SK-N-SH (cell line): ENCODE results near the gene DLG2. TPM values are rescaled to one million over a fixed set of nuclear protein-coding genes. Genes with fewer than 3 reads are reported as not detected.
A peak's percentile ranks its signal among the peaks of the same experiment; 100 is the strongest.

Experiments used
- ELF1 ChIP-seq: IDR thresholded peaks from 2 replicates; pipeline ENCODE4 v1.4.0; 2012
- FOSL2 ChIP-seq: IDR thresholded peaks from 2 replicates; pipeline ENCODE4 v1.4.0; 2012; ENCODE audit warnings: low read depth, mild to moderate bottlenecking, moderate library complexity, borderline replicate concordance
- FOXJ3 ChIP-seq: sonication (generic); formaldehyde crosslinking; IDR thresholded peaks from 2 replicates; pipeline ENCODE4 v1.5.1; 2020; ENCODE audit warnings: mild to moderate bottlenecking, missing genetic modification reagents
- FOXM1 ChIP-seq: IDR thresholded peaks from 2 replicates; pipeline ENCODE4 v1.4.0; 2012; ENCODE audit warnings: low read depth, mild to moderate bottlenecking
- GATA2 ChIP-seq: sonication (generic); formaldehyde crosslinking; IDR thresholded peaks from 2 replicates; pipeline ENCODE4 v1.5.0; 2020; ENCODE audit warnings: mild to moderate bottlenecking, missing genetic modification reagents
- NRF1 ChIP-seq: IDR thresholded peaks from 2 replicates; pipeline ENCODE4 v1.6.1; 2012; ENCODE audit warnings: low read depth, mild to moderate bottlenecking, low read length
- RFX5 ChIP-seq: IDR thresholded peaks from 2 replicates; pipeline ENCODE4 v1.6.1; 2012; ENCODE audit warnings: mild to moderate bottlenecking, improper control_type of control experiment, low read length
- SIN3A ChIP-seq: IDR thresholded peaks from 2 replicates; pipeline ENCODE4 v1.6.1; 2012; ENCODE audit warnings: low read depth, mild to moderate bottlenecking, low read length, moderate library complexity, borderline replicate concordance
- TAF1 ChIP-seq: IDR thresholded peaks from 2 replicates; pipeline ENCODE4 v1.6.1; 2012; ENCODE audit warnings: low read depth, mild to moderate bottlenecking, low read length, moderate library complexity, borderline replicate concordance
- polyA plus RNA-seq, 3 experiments: library from polyadenylated mRNA; depleted of rRNA; stranded (reverse); fragments of >200 nt; gene quantifications; 2 replicates each; pipeline ENCODE4 v1.2.3, GENCODE V29; 2012
- TF ChIP-seq, protein P1 (sequence below): IDR thresholded peaks from 2 replicates; pipeline ENCODE4 v1.4.0; 2012; ENCODE audit warnings: low read depth, borderline replicate concordance
- TF ChIP-seq, protein P2 (sequence below): IDR thresholded peaks from 2 replicates; pipeline ENCODE4 v1.6.1; 2012; ENCODE audit warnings: mild to moderate bottlenecking, low read depth, low read length, moderate library complexity
- TF ChIP-seq, protein P3 (sequence below): fragments of 150-350 bp; IDR thresholded peaks from 2 replicates; pipeline ENCODE4 v1.6.1; 2017; ENCODE audit warnings: antibody characterized with exemption, low read length, low read depth, borderline replicate concordance
- TF ChIP-seq, protein P4 (sequence below): fragments of 150-350 bp; IDR thresholded peaks from 2 replicates; pipeline ENCODE4 v1.6.1; 2016; ENCODE audit warnings: mild to moderate bottlenecking, low read depth, low read length
- TF ChIP-seq, protein P5 (sequence below): IDR thresholded peaks from 2 replicates; pipeline ENCODE4; 2012

DLG2 gene
- polyA plus RNA-seq, 1 of the 3 experiments (the other 2 are of a cell fraction): 0.21 TPM

DNA sequence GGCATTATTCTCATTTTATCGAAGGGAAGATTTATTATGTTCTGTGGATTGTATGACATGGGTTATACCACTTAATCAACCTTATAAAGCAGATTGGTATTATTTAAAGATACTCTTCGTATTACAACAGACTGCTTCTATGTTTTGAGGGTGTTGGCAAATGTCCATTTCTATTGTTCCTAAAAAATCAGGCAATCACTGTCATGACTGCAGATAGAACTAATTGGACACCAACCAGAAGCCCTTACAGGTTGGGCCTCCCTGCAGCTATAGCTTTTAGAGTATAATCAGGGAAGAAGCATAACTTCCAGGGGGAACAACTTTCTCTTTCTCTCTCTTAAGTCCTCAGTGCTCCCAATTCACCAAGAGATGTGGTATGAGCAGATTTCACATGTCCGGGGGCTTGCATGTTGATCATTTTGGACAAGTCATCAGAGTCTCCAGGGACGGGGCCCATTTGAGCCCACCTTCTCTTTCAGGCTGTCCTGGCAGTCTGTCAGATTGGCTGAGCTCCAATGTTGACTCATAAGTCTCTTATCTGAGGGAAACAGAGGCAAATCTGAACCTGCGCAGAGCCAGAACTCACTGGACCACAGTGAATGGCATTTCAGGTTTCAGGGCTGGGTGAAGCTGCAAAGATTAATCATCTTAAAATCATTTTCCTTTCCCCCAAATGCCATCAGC lies 2077.0 kb downstream of the DLG2 start (continued):
- TF ChIP-seq, protein P1, sequence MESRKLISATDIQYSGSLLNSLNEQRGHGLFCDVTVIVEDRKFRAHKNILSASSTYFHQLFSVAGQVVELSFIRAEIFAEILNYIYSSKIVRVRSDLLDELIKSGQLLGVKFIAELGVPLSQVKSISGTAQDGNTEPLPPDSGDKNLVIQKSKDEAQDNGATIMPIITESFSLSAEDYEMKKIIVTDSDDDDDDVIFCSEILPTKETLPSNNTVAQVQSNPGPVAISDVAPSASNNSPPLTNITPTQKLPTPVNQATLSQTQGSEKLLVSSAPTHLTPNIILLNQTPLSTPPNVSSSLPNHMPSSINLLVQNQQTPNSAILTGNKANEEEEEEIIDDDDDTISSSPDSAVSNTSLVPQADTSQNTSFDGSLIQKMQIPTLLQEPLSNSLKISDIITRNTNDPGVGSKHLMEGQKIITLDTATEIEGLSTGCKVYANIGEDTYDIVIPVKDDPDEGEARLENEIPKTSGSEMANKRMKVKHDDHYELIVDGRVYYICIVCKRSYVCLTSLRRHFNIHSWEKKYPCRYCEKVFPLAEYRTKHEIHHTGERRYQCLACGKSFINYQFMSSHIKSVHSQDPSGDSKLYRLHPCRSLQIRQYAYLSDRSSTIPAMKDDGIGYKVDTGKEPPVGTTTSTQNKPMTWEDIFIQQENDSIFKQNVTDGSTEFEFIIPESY: no peak
- TF ChIP-seq, protein P2, sequence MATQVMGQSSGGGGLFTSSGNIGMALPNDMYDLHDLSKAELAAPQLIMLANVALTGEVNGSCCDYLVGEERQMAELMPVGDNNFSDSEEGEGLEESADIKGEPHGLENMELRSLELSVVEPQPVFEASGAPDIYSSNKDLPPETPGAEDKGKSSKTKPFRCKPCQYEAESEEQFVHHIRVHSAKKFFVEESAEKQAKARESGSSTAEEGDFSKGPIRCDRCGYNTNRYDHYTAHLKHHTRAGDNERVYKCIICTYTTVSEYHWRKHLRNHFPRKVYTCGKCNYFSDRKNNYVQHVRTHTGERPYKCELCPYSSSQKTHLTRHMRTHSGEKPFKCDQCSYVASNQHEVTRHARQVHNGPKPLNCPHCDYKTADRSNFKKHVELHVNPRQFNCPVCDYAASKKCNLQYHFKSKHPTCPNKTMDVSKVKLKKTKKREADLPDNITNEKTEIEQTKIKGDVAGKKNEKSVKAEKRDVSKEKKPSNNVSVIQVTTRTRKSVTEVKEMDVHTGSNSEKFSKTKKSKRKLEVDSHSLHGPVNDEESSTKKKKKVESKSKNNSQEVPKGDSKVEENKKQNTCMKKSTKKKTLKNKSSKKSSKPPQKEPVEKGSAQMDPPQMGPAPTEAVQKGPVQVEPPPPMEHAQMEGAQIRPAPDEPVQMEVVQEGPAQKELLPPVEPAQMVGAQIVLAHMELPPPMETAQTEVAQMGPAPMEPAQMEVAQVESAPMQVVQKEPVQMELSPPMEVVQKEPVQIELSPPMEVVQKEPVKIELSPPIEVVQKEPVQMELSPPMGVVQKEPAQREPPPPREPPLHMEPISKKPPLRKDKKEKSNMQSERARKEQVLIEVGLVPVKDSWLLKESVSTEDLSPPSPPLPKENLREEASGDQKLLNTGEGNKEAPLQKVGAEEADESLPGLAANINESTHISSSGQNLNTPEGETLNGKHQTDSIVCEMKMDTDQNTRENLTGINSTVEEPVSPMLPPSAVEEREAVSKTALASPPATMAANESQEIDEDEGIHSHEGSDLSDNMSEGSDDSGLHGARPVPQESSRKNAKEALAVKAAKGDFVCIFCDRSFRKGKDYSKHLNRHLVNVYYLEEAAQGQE: no peak
- TF ChIP-seq, protein P3, sequence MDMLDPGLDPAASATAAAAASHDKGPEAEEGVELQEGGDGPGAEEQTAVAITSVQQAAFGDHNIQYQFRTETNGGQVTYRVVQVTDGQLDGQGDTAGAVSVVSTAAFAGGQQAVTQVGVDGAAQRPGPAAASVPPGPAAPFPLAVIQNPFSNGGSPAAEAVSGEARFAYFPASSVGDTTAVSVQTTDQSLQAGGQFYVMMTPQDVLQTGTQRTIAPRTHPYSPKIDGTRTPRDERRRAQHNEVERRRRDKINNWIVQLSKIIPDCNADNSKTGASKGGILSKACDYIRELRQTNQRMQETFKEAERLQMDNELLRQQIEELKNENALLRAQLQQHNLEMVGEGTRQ: no peak
- TF ChIP-seq NRF1 (no peak), ELF1 (no peak), FOXM1 (no peak), TAF1 (no peak), SIN3A (no peak), FOXJ3 (CRISPR knock-in tag) (peak; percentile 91), RFX5 (no peak), FOSL2 (no peak), GATA2 (peak; percentile 80)
- TF ChIP-seq, protein P4, sequence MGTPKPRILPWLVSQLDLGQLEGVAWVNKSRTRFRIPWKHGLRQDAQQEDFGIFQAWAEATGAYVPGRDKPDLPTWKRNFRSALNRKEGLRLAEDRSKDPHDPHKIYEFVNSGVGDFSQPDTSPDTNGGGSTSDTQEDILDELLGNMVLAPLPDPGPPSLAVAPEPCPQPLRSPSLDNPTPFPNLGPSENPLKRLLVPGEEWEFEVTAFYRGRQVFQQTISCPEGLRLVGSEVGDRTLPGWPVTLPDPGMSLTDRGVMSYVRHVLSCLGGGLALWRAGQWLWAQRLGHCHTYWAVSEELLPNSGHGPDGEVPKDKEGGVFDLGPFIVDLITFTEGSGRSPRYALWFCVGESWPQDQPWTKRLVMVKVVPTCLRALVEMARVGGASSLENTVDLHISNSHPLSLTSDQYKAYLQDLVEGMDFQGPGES: no peak
- TF ChIP-seq, protein P5, sequence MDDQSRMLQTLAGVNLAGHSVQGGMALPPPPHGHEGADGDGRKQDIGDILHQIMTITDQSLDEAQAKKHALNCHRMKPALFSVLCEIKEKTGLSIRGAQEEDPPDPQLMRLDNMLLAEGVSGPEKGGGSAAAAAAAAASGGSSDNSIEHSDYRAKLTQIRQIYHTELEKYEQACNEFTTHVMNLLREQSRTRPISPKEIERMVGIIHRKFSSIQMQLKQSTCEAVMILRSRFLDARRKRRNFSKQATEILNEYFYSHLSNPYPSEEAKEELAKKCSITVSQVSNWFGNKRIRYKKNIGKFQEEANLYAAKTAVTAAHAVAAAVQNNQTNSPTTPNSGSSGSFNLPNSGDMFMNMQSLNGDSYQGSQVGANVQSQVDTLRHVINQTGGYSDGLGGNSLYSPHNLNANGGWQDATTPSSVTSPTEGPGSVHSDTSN: no peak
- TF ChIP-seq, all 33 proteins: peak for 5
